CD4-positive, alpha-beta T cell (primary cell): ENCODE data around the gene NKX1-2. TPM values are rescaled to one million over a fixed set of nuclear protein-coding genes. Genes with fewer than 3 reads are reported as not detected.
A peak's percentile ranks its signal among the peaks of the same experiment; 100 is the strongest.
"Not testable (repeated sequence)": the region's sequence is repeated elsewhere in the genome, so short reads cannot be mapped to it uniquely, and the experiment has no call there.

Experiments
- ATAC-seq: fragments of 200-7000 bp; cut with Tn5 transposase; one replicate; pipeline ENCODE4 v1.10.0; 2022; ENCODE audit warnings: mild to moderate bottlenecking; ENCODE audit not compliant: poor library complexity
- CTCF ChIA-PET: fragments of 350-600 bp; sonication (Branson Sonifier 250); formaldehyde crosslinking; loops from one replicate; lab custom pipeline; 2021; ENCODE audit warnings: antibody characterized with exemption, inconsistent platforms; lab: Charles Lee
- POLR2A ChIA-PET: fragments of 350-600 bp; sonication (Branson Sonifier 250); formaldehyde crosslinking; loops from one replicate; lab custom pipeline; 2021; ENCODE audit warnings: antibody characterized with exemption, inconsistent platforms; lab: Charles Lee
- DNase-seq, 14 experiments: peaks; one replicate each; pipeline ENCODE4 v3.0.0-alpha.2; 2013 to 2020; ENCODE audit warnings: mixed read lengths in 2 of 14
- H3K27ac ChIP-seq, 2 donors: one replicate each; pipeline versions ENCODE4 v1.5.1 to v1.7.0; 2013; ENCODE audit warnings: low read length in 2 of 2, low read depth in 1 of 2, mild to moderate bottlenecking in 1 of 2
- H3K27me3 ChIP-seq, 2 experiments: 1 replicate in 1 of 2; 2 replicates in 1 of 2; pipeline versions ENCODE4 v1.6.1 to v1.7.0; 2013; ENCODE audit warnings: low read length in 2 of 2, control low read depth in 1 of 2, mild to moderate bottlenecking in 1 of 2, moderate library complexity in 1 of 2; ENCODE audit not compliant: insufficient read depth in 2 of 2, control insufficient read depth in 1 of 2
- H3K36me3 ChIP-seq: one replicate; pipeline ENCODE4 v1.6.1; 2013; ENCODE audit warnings: low read length, control low read depth; ENCODE audit not compliant: insufficient read depth
- H3K4me1 ChIP-seq: one replicate; pipeline ENCODE4 v1.6.1; 2013; ENCODE audit warnings: low read length, control low read depth; ENCODE audit not compliant: insufficient read depth
- H3K4me3 ChIP-seq: one replicate; pipeline ENCODE4 v1.5.1; 2013; ENCODE audit warnings: mild to moderate bottlenecking, low read length, moderate library complexity
- H3K9me3 ChIP-seq, 2 experiments: 1 replicate in 1 of 2; 2 replicates in 1 of 2; pipeline versions ENCODE4 v1.6.1 to v1.7.0; 2013; ENCODE audit warnings: low read length in 2 of 2, mild to moderate bottlenecking in 2 of 2, control low read depth in 1 of 2, moderate library complexity in 1 of 2; ENCODE audit not compliant: control insufficient read depth in 1 of 2, insufficient read depth in 1 of 2
- H3K27ac Mint-ChIP-seq: one replicate; pipeline ENCODE4 v1.8.0; 2020; ENCODE audit warnings: mixed read lengths
- H3K27me3 Mint-ChIP-seq: one replicate; pipeline ENCODE4 v1.8.0; 2021; ENCODE audit warnings: mixed read lengths
- H3K36me3 Mint-ChIP-seq: one replicate; pipeline ENCODE4 v1.8.0; 2021; ENCODE audit warnings: low read depth, mixed read lengths
- H3K4me1 Mint-ChIP-seq: one replicate; pipeline ENCODE4 v1.8.0; 2021; ENCODE audit warnings: low read depth, mixed read lengths
- H3K4me3 Mint-ChIP-seq: one replicate; pipeline ENCODE4 v1.8.0; 2020; ENCODE audit warnings: mild to moderate bottlenecking, mixed read lengths
- H3K9me3 Mint-ChIP-seq: one replicate; pipeline ENCODE4 v1.8.0; 2020; ENCODE audit warnings: mixed read lengths
- intact Hi-C, 2 experiments: fragments of 100-400 bp; cut with DNase I in 1 of 2; cut with micrococcal nuclease in 1 of 2; formaldehyde crosslinking; loops; one replicate each; pipeline versions ENCODE4 v1.15.1 to v1.9.0; 2023 to 2025; cut with DNase I, micrococcal nuclease
- total RNA-seq, 174 experiments: library from RNA in 2 of 174; stranded (reverse) in 2 of 174; gene quantifications; one replicate each; pipeline ENCODE4 v1.2.3 and lab custom pipeline; 2021 to 2026
- TF ChIP-seq, protein P1 (sequence below): fragments of 200-600 bp; IDR thresholded peaks from one replicate; pipeline ENCODE4 v1.8.0; 2022; ENCODE audit warnings: antibody characterized with exemption, mild to moderate bottlenecking

NKX1-2 gene
- total RNA-seq, 2 experiments from 2014 or later = not detected

- Mint-ChIP-seq H3K4me1 (peaks cover 20% of the 10 kb centered on the region), H3K9me3 (no peaks in the 10 kb centered on the region), H3K27me3 (peaks cover 82% of the 10 kb centered on the region), H3K27ac (no peak overlapping the region), H3K4me3 (no peak overlapping the region), H3K36me3 (no peaks in the 10 kb centered on the region)
- TF ChIP-seq, protein P1, sequence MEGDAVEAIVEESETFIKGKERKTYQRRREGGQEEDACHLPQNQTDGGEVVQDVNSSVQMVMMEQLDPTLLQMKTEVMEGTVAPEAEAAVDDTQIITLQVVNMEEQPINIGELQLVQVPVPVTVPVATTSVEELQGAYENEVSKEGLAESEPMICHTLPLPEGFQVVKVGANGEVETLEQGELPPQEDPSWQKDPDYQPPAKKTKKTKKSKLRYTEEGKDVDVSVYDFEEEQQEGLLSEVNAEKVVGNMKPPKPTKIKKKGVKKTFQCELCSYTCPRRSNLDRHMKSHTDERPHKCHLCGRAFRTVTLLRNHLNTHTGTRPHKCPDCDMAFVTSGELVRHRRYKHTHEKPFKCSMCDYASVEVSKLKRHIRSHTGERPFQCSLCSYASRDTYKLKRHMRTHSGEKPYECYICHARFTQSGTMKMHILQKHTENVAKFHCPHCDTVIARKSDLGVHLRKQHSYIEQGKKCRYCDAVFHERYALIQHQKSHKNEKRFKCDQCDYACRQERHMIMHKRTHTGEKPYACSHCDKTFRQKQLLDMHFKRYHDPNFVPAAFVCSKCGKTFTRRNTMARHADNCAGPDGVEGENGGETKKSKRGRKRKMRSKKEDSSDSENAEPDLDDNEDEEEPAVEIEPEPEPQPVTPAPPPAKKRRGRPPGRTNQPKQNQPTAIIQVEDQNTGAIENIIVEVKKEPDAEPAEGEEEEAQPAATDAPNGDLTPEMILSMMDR = no peak
- ATAC-seq = no peak
- intact Hi-C loops = no loop called here
- POLR2A ChIA-PET = interaction anchor here (1.0 kb wide), 1 partner anchor 13 kb away, joined by 3 read pairs; the partner anchor contains the start of gene LHPP
- peaks cover 58 to 86% of the 10 kb centered on the region in 2 experiments for H3K27me3 ChIP-seq
- CTCF ChIA-PET = no interaction called here
- H3K36me3 ChIP-seq = no peaks in the 10 kb centered on the region
- no peak overlapping the region for H3K27ac ChIP-seq
- H3K4me1 ChIP-seq = peaks cover 24% of the 10 kb centered on the region
- DNase-seq = no peak
- H3K9me3 ChIP-seq = peaks cover 0 to 12% of the 10 kb centered on the region in 2 experiments
- H3K4me3 ChIP-seq = no peak overlapping the region
These were observed 1.1 kb downstream of the NKX1-2 start for GRCh38 chr10:124448696-124449169.

DNA sequence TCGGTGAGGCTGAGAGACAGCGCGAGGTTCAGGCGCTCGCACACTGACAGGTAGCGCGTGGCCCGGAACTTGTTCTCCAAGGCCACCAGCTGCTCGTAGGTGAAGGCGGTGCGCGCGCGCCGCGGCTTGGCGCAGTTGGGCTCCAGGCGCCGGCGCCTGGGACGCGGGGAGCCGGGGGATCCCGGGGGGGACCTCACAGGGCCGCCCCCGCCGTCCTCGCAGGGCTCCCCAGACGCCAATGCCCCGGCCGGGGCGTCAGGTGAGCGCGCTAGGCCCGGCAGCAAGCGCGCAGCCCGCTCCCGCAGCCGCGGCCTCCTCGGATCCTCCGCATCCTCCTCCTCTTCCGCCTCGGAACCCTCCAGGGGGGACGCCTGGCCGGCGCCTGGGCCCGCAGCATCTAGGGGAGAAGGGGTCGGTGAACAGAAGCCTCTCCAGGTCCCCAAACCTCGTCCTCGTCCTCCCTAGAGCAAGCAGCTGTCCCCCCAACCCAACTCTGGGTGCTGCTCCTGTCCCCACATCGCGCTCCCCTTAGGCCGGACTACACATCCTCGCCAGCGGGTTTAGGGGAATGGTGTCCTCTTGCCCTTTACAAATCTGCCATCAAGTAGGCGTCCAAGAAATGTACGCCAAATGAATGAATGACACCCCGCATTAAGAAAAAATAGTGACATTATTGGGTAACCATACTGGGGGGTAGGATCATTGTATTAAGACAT, 1.9 kb downstream of the NKX1-2 start:
- H3K36me3 Mint-ChIP-seq = no peaks in the 10 kb centered on the region
- TF ChIP-seq, protein P1 = no peak
- Histone ChIP-seq H3K4me3 (no peak overlapping the region), H3K9me3 (peaks cover 0 to 12% of the 10 kb centered on the region in 2 experiments), H3K27ac (no peak overlapping the region), H3K27me3 (peaks cover 56 to 81% of the 10 kb centered on the region in 2 experiments), H3K36me3 (no peaks in the 10 kb centered on the region), H3K4me1 (peaks cover 24% of the 10 kb centered on the region)
- no peak for ATAC-seq
- intact Hi-C loops = no loop called here
- H3K4me3 Mint-ChIP-seq = peak overlapping the region; percentile 49
- no peak for DNase-seq
- ChIA-PET CTCF (no interaction called here), POLR2A (no interaction called here)
- no peaks in the 10 kb centered on the region for H3K9me3 Mint-ChIP-seq
- peaks cover 20% of the 10 kb centered on the region for H3K4me1 Mint-ChIP-seq
- peaks cover 83% of the 10 kb centered on the region for H3K27me3 Mint-ChIP-seq
- H3K27ac Mint-ChIP-seq = no peak overlapping the region

GRCh38 chr10:124446830-124447750, 2.7 kb downstream of the NKX1-2 start:
- Histone ChIP-seq H3K27ac (no peak overlapping the region), H3K27me3 (peaks cover 50 to 77% of the 10 kb centered on the region in 2 experiments), H3K36me3 (no peaks in the 10 kb centered on the region), H3K9me3 (peaks cover 0 to 12% of the 10 kb centered on the region in 2 experiments), H3K4me3 (no peak overlapping the region), H3K4me1 (peaks cover 24% of the 10 kb centered on the region)
- no peaks in the 10 kb centered on the region for H3K9me3 Mint-ChIP-seq
- peaks cover 20% of the 10 kb centered on the region for H3K4me1 Mint-ChIP-seq
- ChIA-PET CTCF (no interaction called here), POLR2A (no interaction called here)
- ATAC-seq = no peak
- H3K27ac Mint-ChIP-seq = no peak overlapping the region
- no peak overlapping the region for H3K4me3 Mint-ChIP-seq
- no peak for DNase-seq
- H3K36me3 Mint-ChIP-seq = no peaks in the 10 kb centered on the region
- TF ChIP-seq, protein P1 = no peak
- peaks cover 80% of the 10 kb centered on the region for H3K27me3 Mint-ChIP-seq
- intact Hi-C loops = no loop called here

DNA sequence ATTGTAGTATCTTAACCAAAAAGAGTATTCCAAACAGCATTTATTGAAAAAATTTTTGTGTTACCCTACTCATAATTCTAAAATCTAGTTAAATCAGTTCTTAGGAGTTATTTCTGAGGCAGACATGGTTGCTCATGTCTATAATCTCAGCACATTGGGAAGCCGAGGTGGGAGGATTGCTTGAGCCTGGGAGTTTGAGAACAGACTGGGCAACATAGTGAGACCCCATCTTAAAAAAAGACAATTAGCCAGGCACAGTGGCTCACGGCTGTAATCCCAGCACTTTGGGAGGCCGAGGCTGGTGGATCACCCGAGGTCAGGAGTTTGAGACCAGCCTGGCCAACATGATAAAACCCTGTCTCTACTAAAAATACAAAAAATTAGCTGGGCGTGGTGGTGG, 8.1 kb downstream of the NKX1-2 start:
- H3K27me3 ChIP-seq = peaks cover 9 to 26% of the 10 kb centered on the region in 2 experiments

More for the DNA sequence above, 8.1 kb downstream of the NKX1-2 start:
- DNase-seq, H3K9me3 Mint-ChIP-seq, H3K4me3 Mint-ChIP-seq, H3K4me1 ChIP-seq, H3K4me1 Mint-ChIP-seq, H3K4me3 ChIP-seq, POLR2A ChIA-PET, ATAC-seq, H3K27ac Mint-ChIP-seq, H3K36me3 ChIP-seq, H3K9me3 ChIP-seq, H3K36me3 Mint-ChIP-seq, H3K27ac ChIP-seq, intact Hi-C loops: not testable (repeated sequence)
- CTCF ChIA-PET = interaction anchor here (0.6 kb wide), 1 partner anchor 13 kb away, joined by 4 read pairs; no protein-coding TSS in a partner anchor
- peaks cover 50% of the 10 kb centered on the region for H3K27me3 Mint-ChIP-seq
